Neural progenitor cell (in vitro differentiated cells): ENCODE measurements around the gene SLC2A14. TPM values are rescaled to one million over a fixed set of nuclear protein-coding genes. Genes with fewer than 3 reads are reported as not detected.
A peak's percentile ranks its signal among the peaks of the same experiment; 100 is the strongest.
"Not testable (repeated sequence)": the region's sequence is repeated elsewhere in the genome, so short reads cannot be mapped to it uniquely, and the experiment has no call there.

Experiments used
- DNase-seq: peaks from one replicate; pipeline ENCODE4 v3.0.0-alpha.2; 2016; ENCODE audit warnings: low spot score
- H2AFZ ChIP-seq: fragments of 200-600 bp; sonication (generic); replicated peaks from 2 replicates; pipeline ENCODE4 v1.6.1; 2016; ENCODE audit warnings: antibody characterized with exemption
- H3F3A ChIP-seq: fragments of 200-600 bp; sonication (generic); 2 replicates; pipeline ENCODE4 v1.6.1; 2016; ENCODE audit warnings: antibody characterized with exemption, low read depth
- H3K27ac ChIP-seq: fragments of 200-600 bp; sonication (generic); 2 replicates; pipeline ENCODE4 v1.5.1; 2016; ENCODE audit warnings: mild to moderate bottlenecking
- H3K27me3 ChIP-seq: fragments of 200-600 bp; sonication (generic); 2 replicates; pipeline ENCODE4 v1.6.1; 2016; ENCODE audit warnings: mild to moderate bottlenecking, moderate library complexity
- H3K36me3 ChIP-seq: fragments of 200-600 bp; sonication (generic); 2 replicates; pipeline ENCODE4 v1.5.1; 2016
- H3K4me1 ChIP-seq: fragments of 200-600 bp; sonication (generic); 2 replicates; pipeline ENCODE4 v1.6.1; 2016; ENCODE audit warnings: mixed run types
- H3K4me2 ChIP-seq: fragments of 200-600 bp; sonication (generic); 2 replicates; pipeline ENCODE4 v1.6.1; 2016
- H3K4me3 ChIP-seq: fragments of 200-600 bp; sonication (generic); 2 replicates; pipeline ENCODE4 v1.5.1; 2016
- H3K79me2 ChIP-seq: fragments of 200-600 bp; sonication (generic); 2 replicates; pipeline ENCODE4 v1.6.1; 2016; ENCODE audit warnings: low read depth
- H3K9ac ChIP-seq: fragments of 200-600 bp; sonication (generic); 2 replicates; pipeline ENCODE4 v1.6.1; 2016
- H3K9me3 ChIP-seq: fragments of 200-600 bp; sonication (generic); 2 replicates; pipeline ENCODE4 v1.5.1; 2016; ENCODE audit warnings: low read depth
- H4K20me1 ChIP-seq: fragments of 200-600 bp; sonication (generic); 2 replicates; pipeline ENCODE4 v1.6.1; 2016; ENCODE audit warnings: low read depth
- H3K27ac Mint-ChIP-seq: 3 replicates; pipeline ENCODE4 v1.8.0; 2021; ENCODE audit warnings: mixed read lengths
- H3K27me3 Mint-ChIP-seq: 2 replicates; pipeline ENCODE4 v1.8.0; 2022; ENCODE audit warnings: low read depth, mild to moderate bottlenecking, inconsistent platforms, moderate library complexity, mixed read lengths; ENCODE audit not compliant: insufficient read depth
- H3K36me3 Mint-ChIP-seq: 3 replicates; pipeline ENCODE4 v1.8.0; 2021; ENCODE audit warnings: mixed read lengths
- H3K4me1 Mint-ChIP-seq: 3 replicates; pipeline ENCODE4 v1.8.0; 2021; ENCODE audit warnings: mixed read lengths
- H3K4me3 Mint-ChIP-seq: 3 replicates; pipeline ENCODE4 v1.8.0; 2021; ENCODE audit warnings: mild to moderate bottlenecking, moderate library complexity, mixed read lengths
- H3K9me3 Mint-ChIP-seq: 3 replicates; pipeline ENCODE4 v1.8.0; 2020; ENCODE audit warnings: mixed read lengths
- CTCF ChIP-seq: fragments of 200-600 bp; sonication (generic); IDR thresholded peaks from 2 replicates; pipeline ENCODE4 v1.5.1; 2017; ENCODE audit warnings: antibody characterized with exemption, mild to moderate bottlenecking
- EZH2 ChIP-seq: fragments of 200-600 bp; sonication (generic); IDR thresholded peaks from 2 replicates; pipeline ENCODE4 v1.6.1; 2017; ENCODE audit warnings: antibody characterized with exemption, mild to moderate bottlenecking, moderate library complexity
- EZH2phosphoT487 ChIP-seq: fragments of 200-600 bp; sonication (generic); IDR thresholded peaks from 2 replicates; pipeline ENCODE4 v1.6.1; 2017; ENCODE audit warnings: antibody characterized with exemption
- total RNA-seq: library from RNA; depleted of rRNA; stranded (reverse); fragments of >200 nt; gene quantifications from 2 replicates; pipeline ENCODE4 v1.2.3, GENCODE V29; 2015; ENCODE audit warnings: low replicate concordance

Gene SLC2A14
- total RNA-seq, 1 donor from 2014 or later: 0.49 TPM

- Histone ChIP-seq H4K20me1 (no peaks in the 10 kb centered on the region), H3K4me2 (no peak overlapping the region), H3F3A (peaks cover 8% of the 10 kb centered on the region), H3K4me3 (no peak overlapping the region), H3K9me3 (no peaks in the 10 kb centered on the region), H3K79me2 (no peaks in the 10 kb centered on the region), H3K27me3 (no peaks in the 10 kb centered on the region), H3K9ac (no peak overlapping the region), H3K36me3 (no peaks in the 10 kb centered on the region), H3K4me1 (peaks cover 3% of the 10 kb centered on the region), H2AFZ (no peak overlapping the region), H3K27ac (no peak overlapping the region)
- Mint-ChIP-seq H3K27me3 (no peaks in the 10 kb centered on the region), H3K4me3 (no peak overlapping the region), H3K27ac (no peak overlapping the region), H3K9me3 (no peaks in the 10 kb centered on the region), H3K36me3 (no peaks in the 10 kb centered on the region), H3K4me1 (peaks cover 13% of the 10 kb centered on the region)
- no peak for DNase-seq
- no peak for TF ChIP-seq EZH2phosphoT487
- no peak for TF ChIP-seq CTCF
- no peak for TF ChIP-seq EZH2
These were observed 74.9 kb downstream of the SLC2A14 start for GRCh38 chr12:7797698-7798398.

GRCh38 chr12:7797269-7797668, 75.4 kb downstream of the SLC2A14 start:
- H3K9me3 Mint-ChIP-seq, H3K36me3 ChIP-seq, H3K36me3 Mint-ChIP-seq, H3K9ac ChIP-seq, H3K27ac ChIP-seq, H3K4me3 ChIP-seq, H3K4me1 ChIP-seq, H2AFZ ChIP-seq, H3K9me3 ChIP-seq, H3K4me2 ChIP-seq, H3K27ac Mint-ChIP-seq, H3F3A ChIP-seq, H4K20me1 ChIP-seq, H3K4me3 Mint-ChIP-seq, H3K27me3 ChIP-seq, H3K79me2 ChIP-seq, DNase-seq, H3K27me3 Mint-ChIP-seq: not testable (repeated sequence)
- peaks cover 13% of the 10 kb centered on the region for H3K4me1 Mint-ChIP-seq

- no peaks in the 10 kb centered on the region for H3K9me3 ChIP-seq
- no peaks in the 10 kb centered on the region for H3K27me3 Mint-ChIP-seq
- no peak overlapping the region for H2AFZ ChIP-seq
- DNase-seq: no peak
- H3K4me1 ChIP-seq: peaks cover 4% of the 10 kb centered on the region
- H3K9ac ChIP-seq: no peak overlapping the region
- no peak overlapping the region for H3K4me2 ChIP-seq
- no peak overlapping the region for H3K27ac ChIP-seq
- H3K4me3 Mint-ChIP-seq: no peak overlapping the region
- peaks cover 25% of the 10 kb centered on the region for H3K27me3 ChIP-seq
- H3F3A ChIP-seq: peaks cover 8% of the 10 kb centered on the region
- H3K27ac Mint-ChIP-seq: no peak overlapping the region
- H3K4me3 ChIP-seq: no peak overlapping the region
- H3K36me3 ChIP-seq: no peaks in the 10 kb centered on the region
- no peaks in the 10 kb centered on the region for H3K79me2 ChIP-seq
- H3K9me3 Mint-ChIP-seq: no peaks in the 10 kb centered on the region
- no peak for TF ChIP-seq EZH2phosphoT487
- no peak for TF ChIP-seq CTCF
- no peak for TF ChIP-seq EZH2
- peaks cover 10% of the 10 kb centered on the region for H3K4me1 Mint-ChIP-seq
- no peaks in the 10 kb centered on the region for H4K20me1 ChIP-seq
- no peaks in the 10 kb centered on the region for H3K36me3 Mint-ChIP-seq
These were observed 79.5 kb downstream of the SLC2A14 start for GRCh38 chr12:7793211-7793610.

GRCh38 chr12:7788884-7789528, 83.7 kb downstream of the SLC2A14 start, which contains the start of gene NANOG:
TSS of gene NANOG (plus strand) at chr12:7789402. CDS start at chr12:7789615, 213 bp downstream.
- H3K4me3 Mint-ChIP-seq, H4K20me1 ChIP-seq, H3K27me3 Mint-ChIP-seq, H3K79me2 ChIP-seq, H3K9me3 ChIP-seq, H3K9ac ChIP-seq, H3K9me3 Mint-ChIP-seq, H3K36me3 Mint-ChIP-seq, H3K27ac ChIP-seq, H3K36me3 ChIP-seq, H3K27ac Mint-ChIP-seq, H2AFZ ChIP-seq: not testable (repeated sequence)
- Histone ChIP-seq H3K4me3 (peak within 1 kb of the TSS; percentile 20), H3K27me3 (peaks cover 39% of the 10 kb centered on the region), H3K4me2 (peak within 1 kb of the TSS; percentile 70), H3F3A (peaks cover 16% of the 10 kb centered on the region), H3K4me1 (peaks cover 15% of the 10 kb centered on the region)
- DNase-seq: peak; percentile 13
- H3K4me1 Mint-ChIP-seq: peaks cover 15% of the 10 kb centered on the region
